ENCODE measurements around the gene ACSL4.
"Not testable (repeated sequence)": the region's sequence is repeated elsewhere in the genome, so short reads cannot be mapped to it uniquely, and the experiment has no call there.

Gene ACSL4

GRCh38 chrX:109667986-109668385, 65.1 kb downstream of the ACSL4 start:
- CTCF ChIA-PET = interaction anchor here (0.6 kb wide), 2 partner anchors 113 to 1129 kb away, joined by 3 read pairs; no protein-coding TSS in a partner anchor
- no peak for DNase-seq (ENCODE audit: low spot score)
- TF ChIP-seq CTCF (conservative IDR thresholded peaks at IDR 0.05; ENCODE audit: low read depth) = no peak
- POLR2A ChIA-PET (ENCODE audit: low non-redundant PET) = no interaction called here
- no peak overlapping the region for H3K27ac ChIP-seq

GRCh38 chrX:109660435-109661143, 72.5 kb downstream of the ACSL4 start:
- no peak for TF ChIP-seq CTCF (conservative IDR thresholded peaks at IDR 0.05; ENCODE audit: low read depth)
- CTCF ChIA-PET = no interaction called here
- POLR2A ChIA-PET (ENCODE audit: low non-redundant PET) = no interaction called here

GRCh38 chrX:109658391-109658790, 74.7 kb downstream of the ACSL4 start:
- ChIA-PET POLR2A (ENCODE audit: low non-redundant PET) (no interaction called here), CTCF (no interaction called here)
- DNase-seq (ENCODE audit: low spot score) = no peak
- TF ChIP-seq CTCF (conservative IDR thresholded peaks at IDR 0.05; ENCODE audit: low read depth) = no peak
- H3K27ac ChIP-seq = no peak overlapping the region

More at GRCh38 chrX:109660435-109661143, 72.5 kb downstream of the ACSL4 start:
- DNase-seq (ENCODE audit: low spot score) = no peak
- no peak overlapping the region for H3K27ac ChIP-seq

GRCh38 chrX:109657364-109657763, 75.7 kb downstream of the ACSL4 start:
- POLR2A ChIA-PET (ENCODE audit: low non-redundant PET); H3K27ac ChIP-seq; DNase-seq (ENCODE audit: low spot score); CTCF ChIA-PET: not testable (repeated sequence)

GRCh38 chrX:109656774-109657173, 76.3 kb downstream of the ACSL4 start:
- DNase-seq (ENCODE audit: low spot score) = no peak
- TF ChIP-seq CTCF (conservative IDR thresholded peaks at IDR 0.05; ENCODE audit: low read depth) = no peak
- ChIA-PET CTCF (no interaction called here), POLR2A (ENCODE audit: low non-redundant PET) (no interaction called here)
- H3K27ac ChIP-seq = no peak overlapping the region

- CTCF ChIA-PET = interaction anchor here (0.6 to 0.9 kb wide), 4 partner anchors 201 to 1905 kb away, joined by 3 to 4 read pairs (median 3); no protein-coding TSS in a partner anchor
- TF ChIP-seq CTCF (conservative IDR thresholded peaks at IDR 0.05; ENCODE audit: low read depth) = no peak
- no peak overlapping the region for H3K27ac ChIP-seq
- DNase-seq (ENCODE audit: low spot score) = no peak
- POLR2A ChIA-PET (ENCODE audit: low non-redundant PET) = no interaction called here
These were observed 77.4 kb downstream of the ACSL4 start for GRCh38 chrX:109655502-109656201.
